Stimulated activated naive CD8-positive, alpha-beta T cell treated with anti-CD3 and anti-CD28 coated beads, Interleukin-15, Interleukin-2, amounts not matched to agents 100 ng/mL and 50 ng/mL, for 24 hours (primary cell): ENCODE results near the gene PLA2G3.
A peak's percentile ranks its signal among the peaks of the same experiment; 100 is the strongest.
"Not testable (repeated sequence)": the region's sequence is repeated elsewhere in the genome, so short reads cannot be mapped to it uniquely, and the experiment has no call there.

Source experiments
- H3K27ac Mint-ChIP-seq: one replicate; pipeline ENCODE4 v1.8.0; 2021; ENCODE audit warnings: mild to moderate bottlenecking, mixed read lengths
- H3K27me3 Mint-ChIP-seq: one replicate; pipeline ENCODE4 v1.8.0; 2021; ENCODE audit warnings: mixed read lengths
- H3K36me3 Mint-ChIP-seq: one replicate; pipeline ENCODE4 v1.8.0; 2021; ENCODE audit warnings: low read depth, mixed read lengths
- H3K4me1 Mint-ChIP-seq: one replicate; pipeline ENCODE4 v1.8.0; 2021; ENCODE audit warnings: low read depth, mixed read lengths
- H3K4me3 Mint-ChIP-seq: one replicate; pipeline ENCODE4 v1.8.0; 2021; ENCODE audit warnings: mild to moderate bottlenecking, mixed read lengths
- H3K9me3 Mint-ChIP-seq: one replicate; pipeline ENCODE4 v1.8.0; 2021; ENCODE audit warnings: mixed read lengths

PLA2G3 gene

DNA sequence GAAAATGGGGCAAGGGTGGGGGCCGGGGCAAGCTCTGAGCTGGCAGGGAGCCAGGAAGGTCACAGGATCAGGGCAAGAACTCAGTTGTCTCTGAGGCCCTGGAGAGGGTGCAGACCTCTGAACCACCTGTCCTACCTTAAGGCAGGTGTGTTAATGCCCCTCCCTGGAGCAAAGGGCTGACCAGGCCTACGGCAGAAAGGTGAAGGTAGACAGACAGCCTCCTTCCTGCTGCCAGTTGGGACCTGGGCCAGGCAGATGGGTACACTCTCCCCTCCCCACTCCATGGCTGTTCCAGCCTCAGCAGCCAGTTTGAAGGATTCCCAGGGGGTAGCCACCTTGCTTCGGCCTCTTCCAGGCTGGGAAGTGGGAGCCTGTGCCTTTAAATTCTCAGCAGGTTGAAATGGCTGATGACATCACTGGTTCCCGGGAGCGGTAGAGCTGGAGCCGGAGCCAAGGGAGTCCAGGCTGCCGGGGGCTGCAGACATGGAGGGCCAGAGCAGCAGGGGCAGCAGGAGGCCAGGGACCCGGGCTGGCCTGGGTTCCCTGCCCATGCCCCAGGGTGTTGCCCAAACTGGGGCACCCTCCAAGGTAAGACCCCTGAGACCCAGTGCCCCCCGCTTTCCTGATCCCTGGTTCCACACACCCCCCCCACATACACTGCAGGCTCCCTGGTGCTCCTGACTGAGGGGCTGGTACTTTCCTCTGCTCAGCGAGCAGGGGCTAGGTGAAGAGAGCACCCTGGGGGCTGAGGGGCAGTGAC lies 17.6 kb downstream of the PLA2G3 start, which contains the start of gene INPP5J:
INPP5J (plus strand) TSS at position 435 of the 760 bp plus-strand sequence; CDS start at position 484, 49 bp downstream.
- Mint-ChIP-seq H3K4me3 (no peak within 1 kb of the TSS), H3K27me3 (no peaks in the 10 kb centered on the region), H3K9me3 (no peaks in the 10 kb centered on the region), H3K36me3 (no peaks in the 10 kb centered on the region), H3K4me1 (no peaks in the 10 kb centered on the region), H3K27ac (no peak within 1 kb of the TSS)

DNA sequence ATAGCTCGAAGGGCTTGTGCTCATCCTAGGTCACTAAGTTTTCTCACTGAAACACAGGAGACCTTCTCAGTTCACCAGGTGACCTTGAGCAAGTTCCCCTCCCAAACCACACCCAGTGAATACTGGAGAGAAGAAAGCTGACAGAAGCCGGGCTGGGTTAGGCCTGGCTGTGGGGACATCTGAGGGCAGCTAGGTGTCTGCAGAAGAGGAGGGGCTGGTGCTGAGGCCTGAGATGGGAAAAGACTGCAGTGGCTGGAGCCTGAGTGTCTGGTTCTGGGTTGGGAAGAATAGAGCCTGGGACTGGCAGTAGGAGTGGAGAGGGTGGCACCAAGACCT lies 18.1 kb downstream of the PLA2G3 start:
- Mint-ChIP-seq H3K36me3 (no peaks in the 10 kb centered on the region), H3K9me3 (no peaks in the 10 kb centered on the region), H3K27ac (no peak overlapping the region), H3K4me1 (no peaks in the 10 kb centered on the region), H3K27me3 (no peaks in the 10 kb centered on the region), H3K4me3 (no peak overlapping the region)

DNA sequence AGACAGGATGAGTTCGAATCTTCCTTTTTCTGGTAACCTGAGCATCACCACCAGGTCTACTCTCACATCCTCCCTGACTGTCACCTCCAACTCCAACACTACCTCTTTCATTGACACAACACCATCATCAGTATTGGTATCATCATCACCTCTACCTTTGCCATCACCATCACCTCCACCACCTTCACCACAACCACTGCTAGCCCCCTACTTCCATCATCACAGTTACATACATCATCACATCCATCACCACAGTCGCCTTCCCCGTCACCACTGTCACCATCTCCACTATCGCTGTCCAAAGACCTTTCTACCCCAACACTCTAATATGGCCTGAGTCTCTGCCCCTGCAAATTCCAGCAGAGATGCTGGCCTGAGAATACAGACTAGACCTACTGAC lies 18.9 kb downstream of the PLA2G3 start:
- Mint-ChIP-seq H3K4me3 (no peak overlapping the region), H3K27ac (no peak overlapping the region), H3K36me3 (no peaks in the 10 kb centered on the region), H3K4me1 (no peaks in the 10 kb centered on the region), H3K27me3 (no peaks in the 10 kb centered on the region), H3K9me3 (no peaks in the 10 kb centered on the region)

GRCh38 chr22:31120642-31121041 lies 19.7 kb downstream of the PLA2G3 start:
- no peak overlapping the region for H3K27ac Mint-ChIP-seq
- no peaks in the 10 kb centered on the region for H3K27me3 Mint-ChIP-seq
- H3K4me3 Mint-ChIP-seq: no peak overlapping the region
- H3K9me3 Mint-ChIP-seq: no peaks in the 10 kb centered on the region
- H3K36me3 Mint-ChIP-seq: no peaks in the 10 kb centered on the region
- no peaks in the 10 kb centered on the region for H3K4me1 Mint-ChIP-seq

GRCh38 chr22:31120230-31120629 lies 20.1 kb downstream of the PLA2G3 start:
- Mint-ChIP-seq H3K27ac (no peak overlapping the region), H3K4me3 (no peak overlapping the region), H3K36me3 (no peaks in the 10 kb centered on the region), H3K4me1 (no peaks in the 10 kb centered on the region), H3K9me3 (no peaks in the 10 kb centered on the region), H3K27me3 (no peaks in the 10 kb centered on the region)

DNA sequence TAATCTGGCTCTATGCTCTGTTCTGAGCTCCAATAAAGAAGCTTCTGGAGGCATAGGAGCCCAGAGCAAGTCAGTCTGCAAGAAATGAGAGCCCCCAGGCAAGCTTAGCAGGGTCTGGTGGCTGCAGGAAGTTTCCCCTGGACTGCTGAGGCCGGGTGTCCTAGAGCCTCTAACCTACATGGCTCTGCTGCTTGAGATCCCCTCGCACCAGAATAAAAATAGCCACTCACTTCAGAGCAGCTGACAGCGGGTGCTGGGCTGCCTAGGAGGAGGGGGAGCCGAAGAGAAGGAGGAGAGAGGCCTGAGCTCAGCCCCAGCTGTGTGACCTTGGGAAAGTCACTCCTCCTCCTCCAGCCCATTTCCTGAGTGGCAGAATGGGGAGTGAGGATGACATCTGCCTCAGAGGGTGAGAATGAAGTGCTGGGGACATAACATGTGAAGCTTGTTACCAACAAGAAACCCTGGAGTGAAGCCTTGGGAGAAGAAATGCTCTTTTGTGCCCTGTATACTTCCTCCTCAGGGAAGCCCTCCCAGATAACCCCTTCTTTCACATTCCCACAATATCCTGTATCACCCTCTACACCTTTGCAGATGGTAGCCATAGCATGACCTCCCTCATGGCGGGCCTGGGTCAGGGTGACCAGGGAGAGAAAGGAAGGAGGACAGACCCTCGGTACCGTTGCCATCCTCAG lies 21.1 kb downstream of the PLA2G3 start:
- Mint-ChIP-seq H3K27me3 (no peaks in the 10 kb centered on the region), H3K36me3 (no peaks in the 10 kb centered on the region), H3K4me1 (no peaks in the 10 kb centered on the region), H3K9me3 (no peaks in the 10 kb centered on the region), H3K27ac (no peak overlapping the region), H3K4me3 (no peak overlapping the region)

DNA sequence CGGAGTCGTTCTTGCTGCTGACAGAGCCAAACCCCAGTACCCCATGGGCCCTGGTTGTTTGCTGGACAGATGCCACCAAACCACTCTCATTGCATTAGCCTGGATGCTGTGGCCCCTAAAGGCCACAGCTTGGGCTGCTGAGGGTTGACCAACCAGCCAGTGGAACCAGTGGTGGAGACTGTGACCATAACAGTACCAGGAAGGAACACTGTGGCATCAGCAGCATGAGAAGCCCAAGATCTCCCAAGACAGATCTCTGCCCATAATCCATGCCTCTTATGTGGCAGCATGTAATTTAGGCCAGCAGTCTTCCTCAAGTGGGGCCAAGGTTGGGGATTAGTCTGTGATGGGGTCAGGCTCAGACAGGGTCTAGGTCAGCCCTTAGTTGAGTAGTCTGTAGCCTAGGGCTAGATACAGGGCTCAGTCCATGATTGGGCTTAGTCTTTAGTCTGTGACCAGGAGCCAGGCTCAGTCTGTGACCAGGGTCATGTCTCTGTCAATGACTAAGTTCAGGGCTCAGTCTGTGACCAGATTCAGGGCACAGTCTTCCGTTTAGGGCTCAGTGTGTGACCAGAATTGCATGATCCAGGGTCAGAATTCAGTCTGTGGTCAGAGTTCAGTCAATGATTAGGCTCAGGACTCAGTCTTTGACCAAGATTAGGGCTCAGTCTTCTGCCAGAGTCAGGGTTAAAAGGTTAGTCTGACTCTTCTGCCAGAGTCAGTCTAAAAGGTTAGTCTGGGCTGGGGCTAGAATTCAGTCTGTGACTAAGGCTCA lies 22.1 kb downstream of the PLA2G3 start:
- Mint-ChIP-seq H3K27ac (no peak overlapping the region), H3K4me3 (no peak overlapping the region), H3K9me3 (no peaks in the 10 kb centered on the region), H3K36me3 (no peaks in the 10 kb centered on the region), H3K4me1 (no peaks in the 10 kb centered on the region), H3K27me3 (no peaks in the 10 kb centered on the region)

GRCh38 chr22:31112547-31113091 lies 27.7 kb downstream of the PLA2G3 start:
- not testable (repeated sequence) for H3K9me3 Mint-ChIP-seq, H3K36me3 Mint-ChIP-seq, H3K27me3 Mint-ChIP-seq, H3K27ac Mint-ChIP-seq, H3K4me1 Mint-ChIP-seq, H3K4me3 Mint-ChIP-seq

DNA sequence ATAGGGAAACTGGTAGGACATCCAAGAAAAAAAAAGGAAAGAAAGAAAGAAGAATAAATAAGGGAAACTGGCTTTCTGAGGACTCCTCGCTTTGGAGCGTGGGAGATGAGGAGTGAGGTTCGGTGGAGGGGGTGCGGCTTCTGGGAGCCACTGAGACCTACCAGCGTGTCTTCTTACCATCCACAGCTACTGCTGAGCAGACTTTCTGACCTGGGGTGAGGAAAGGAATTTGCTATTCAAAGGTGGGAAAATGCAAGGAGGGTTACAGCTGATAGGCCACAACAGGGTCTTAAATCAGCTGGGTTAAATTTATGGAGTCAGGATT lies 32.5 kb downstream of the PLA2G3 start:
- Mint-ChIP-seq H3K27me3 (no peaks in the 10 kb centered on the region), H3K4me1 (peaks cover 17% of the 10 kb centered on the region), H3K36me3 (no peaks in the 10 kb centered on the region), H3K27ac (peak overlapping the region; percentile 82), H3K9me3 (no peaks in the 10 kb centered on the region), H3K4me3 (peak overlapping the region; percentile 93)

DNA sequence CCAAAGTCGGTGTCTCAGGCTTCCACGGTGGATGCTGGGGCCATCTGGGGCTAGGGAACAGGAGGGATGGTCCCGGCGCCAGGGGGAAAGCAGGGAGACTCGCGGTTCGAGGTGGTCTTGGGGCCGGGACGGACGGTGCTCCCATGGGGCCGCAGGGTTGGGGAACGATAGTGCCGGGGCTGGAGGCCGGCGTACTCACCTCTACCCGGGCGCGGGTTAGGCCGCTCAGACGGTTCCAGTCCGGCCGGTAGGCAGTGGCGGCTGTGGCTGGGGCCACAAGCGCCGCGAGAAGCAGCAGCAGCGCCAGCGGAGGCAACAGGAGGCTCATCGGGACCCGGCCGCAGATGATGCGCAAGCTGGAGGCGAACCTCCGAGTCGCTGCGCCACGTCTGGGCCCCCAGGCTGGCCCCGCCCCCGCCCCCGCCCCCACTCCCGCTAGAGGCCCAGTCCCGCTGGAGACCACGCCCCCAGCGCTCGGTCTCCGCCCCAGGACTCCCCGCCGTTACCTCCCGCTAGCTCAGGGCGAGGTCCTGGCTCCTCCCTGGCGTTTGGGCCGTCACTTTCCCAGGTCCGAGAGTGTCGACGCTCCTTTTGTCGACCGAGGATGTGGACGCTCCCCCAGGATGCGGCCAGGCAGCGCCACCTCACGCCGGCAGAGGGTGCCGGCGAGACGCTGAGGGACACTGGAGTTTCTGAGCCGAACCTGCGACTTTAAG lies 33.0 kb downstream of the PLA2G3 start, which contains the start of gene SELENOM:
SELENOM (minus strand) TSS at position 391 of the 716 bp plus-strand sequence; CDS start at position 328, 63 bp downstream.
- Mint-ChIP-seq H3K4me3 (peak within 1 kb of the TSS; percentile 93), H3K36me3 (no peaks in the 10 kb centered on the region), H3K4me1 (peaks cover 17% of the 10 kb centered on the region), H3K9me3 (no peaks in the 10 kb centered on the region), H3K27ac (peak within 1 kb of the TSS; percentile 82), H3K27me3 (no peaks in the 10 kb centered on the region)

DNA sequence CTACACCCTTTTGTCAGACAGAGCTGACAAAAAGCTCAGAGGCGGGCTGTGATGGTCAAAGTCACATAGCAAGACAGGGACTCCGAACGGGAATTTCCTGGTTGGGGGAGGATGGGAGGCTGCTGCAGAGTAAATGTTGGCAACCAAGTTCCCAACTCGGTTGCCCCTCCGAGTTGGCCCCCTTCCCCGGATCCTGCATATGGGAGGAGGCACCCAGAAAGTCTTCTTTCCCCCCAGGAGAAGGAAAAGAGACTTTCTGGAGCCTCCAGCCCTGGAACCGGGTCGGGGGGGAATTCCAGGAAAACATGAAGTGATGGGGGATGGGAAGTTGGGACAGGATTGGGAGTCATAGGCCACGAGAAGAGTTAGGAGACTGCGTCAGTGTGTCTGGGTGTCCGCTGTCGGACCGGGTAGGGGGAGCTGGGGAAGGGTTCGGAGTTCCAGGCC lies 33.6 kb downstream of the PLA2G3 start:
- peak overlapping the region; percentile 65 for H3K27ac Mint-ChIP-seq
- no peaks in the 10 kb centered on the region for H3K36me3 Mint-ChIP-seq
- H3K9me3 Mint-ChIP-seq: no peaks in the 10 kb centered on the region
- no peaks in the 10 kb centered on the region for H3K27me3 Mint-ChIP-seq
- peaks cover 17% of the 10 kb centered on the region for H3K4me1 Mint-ChIP-seq
- peak overlapping the region; percentile 93 for H3K4me3 Mint-ChIP-seq

DNA sequence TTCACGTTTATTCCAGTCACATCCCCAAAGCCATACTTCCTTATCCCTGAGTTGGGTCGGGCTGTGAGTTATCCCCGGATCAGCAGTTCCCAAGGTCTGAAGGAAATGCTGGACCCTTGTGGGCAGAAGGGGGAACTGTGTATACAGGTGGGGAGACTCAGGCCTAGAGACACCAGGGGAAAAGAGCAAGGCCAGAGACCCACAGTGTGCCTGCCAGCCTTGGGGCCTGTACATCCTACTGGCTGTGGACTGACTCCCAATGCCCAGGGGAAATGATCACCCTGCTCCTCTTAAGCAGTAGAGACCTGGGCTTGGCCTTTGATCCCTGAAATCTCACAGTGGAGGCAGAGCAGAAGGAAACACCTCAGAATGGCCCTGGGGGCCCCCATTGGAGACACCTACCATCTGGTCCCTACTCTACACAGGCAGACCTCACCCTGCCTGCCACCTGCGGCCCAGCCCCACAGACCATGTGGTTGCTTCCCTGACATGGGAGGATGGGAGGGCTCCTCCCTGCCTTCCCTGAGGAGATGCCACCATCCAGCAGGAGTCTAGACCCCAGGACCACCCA lies 34.2 kb downstream of the PLA2G3 start:
- H3K27me3 Mint-ChIP-seq: no peaks in the 10 kb centered on the region

GRCh38 chr22:31105282-31105929 lies 34.9 kb downstream of the PLA2G3 start:
- Mint-ChIP-seq H3K9me3 (no peaks in the 10 kb centered on the region), H3K27me3 (no peaks in the 10 kb centered on the region), H3K4me1 (peaks cover 17% of the 10 kb centered on the region), H3K27ac (no peak overlapping the region), H3K4me3 (no peak overlapping the region), H3K36me3 (no peaks in the 10 kb centered on the region)

More for the DNA sequence above, 34.2 kb downstream of the PLA2G3 start:
- no peak overlapping the region for H3K27ac Mint-ChIP-seq
- no peaks in the 10 kb centered on the region for H3K36me3 Mint-ChIP-seq
- peak overlapping the region; percentile 93 for H3K4me3 Mint-ChIP-seq
- no peaks in the 10 kb centered on the region for H3K9me3 Mint-ChIP-seq
- peaks cover 17% of the 10 kb centered on the region for H3K4me1 Mint-ChIP-seq

DNA sequence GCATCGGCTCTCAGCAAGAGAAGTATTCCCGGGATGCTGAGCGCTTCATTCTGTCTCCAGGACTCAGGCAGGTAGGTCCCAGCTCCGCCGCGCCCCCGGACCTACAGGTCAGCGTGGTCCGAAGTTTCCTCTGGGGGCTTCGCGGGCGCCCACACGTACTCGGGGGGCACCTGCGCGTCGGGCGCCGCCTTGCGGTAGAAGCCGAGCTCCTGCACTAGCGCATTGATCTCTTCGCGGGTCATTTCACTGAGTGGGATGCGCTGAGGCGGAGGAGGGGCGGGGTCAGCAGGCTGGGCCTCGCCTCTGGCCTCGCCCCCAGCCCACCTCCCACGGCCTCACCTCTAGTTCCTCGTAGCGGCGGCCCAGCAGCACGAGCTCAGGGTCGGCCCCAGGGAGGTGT lies 35.4 kb downstream of the PLA2G3 start:
- no peak overlapping the region for H3K4me3 Mint-ChIP-seq
- H3K27me3 Mint-ChIP-seq: no peaks in the 10 kb centered on the region
- H3K36me3 Mint-ChIP-seq: no peaks in the 10 kb centered on the region
- peaks cover 17% of the 10 kb centered on the region for H3K4me1 Mint-ChIP-seq
- no peaks in the 10 kb centered on the region for H3K9me3 Mint-ChIP-seq
- H3K27ac Mint-ChIP-seq: no peak overlapping the region
